Loucy (cell line): ENCODE measurements around the gene VTN.

ENCODE experiments used
- H2AFZ ChIP-seq: fragments of 200-600 bp; sonication (generic); 2 replicates; pipeline ENCODE4 v1.6.0; 2016; ENCODE audit warnings: antibody characterized with exemption, mild to moderate bottlenecking, low read length, moderate library complexity
- H3F3A ChIP-seq: fragments of 200-600 bp; 2 replicates; pipeline ENCODE4 v1.6.0; 2016; ENCODE audit warnings: antibody characterized with exemption, low read depth, mild to moderate bottlenecking
- H3K27me3 ChIP-seq: fragments of 200-600 bp; sonication (generic); 2 replicates; pipeline ENCODE4 v1.6.1; 2014; ENCODE audit warnings: low read length, mild to moderate bottlenecking; ENCODE audit not compliant: insufficient read depth, poor library complexity, severe bottlenecking
- H3K36me3 ChIP-seq: fragments of 200-600 bp; sonication (generic); 2 replicates; pipeline ENCODE4 v1.6.1; 2016; ENCODE audit warnings: low read length; ENCODE audit not compliant: insufficient read depth
- H3K4me1 ChIP-seq: fragments of 200-600 bp; sonication (generic); 2 replicates; pipeline ENCODE4 v1.5.1; 2014; ENCODE audit warnings: low read length, mild to moderate bottlenecking; ENCODE audit not compliant: insufficient read depth, poor library complexity, severe bottlenecking
- H3K4me2 ChIP-seq: fragments of 200-600 bp; sonication (generic); 2 replicates; pipeline ENCODE4 v1.6.0; 2014; ENCODE audit warnings: antibody characterized with exemption, low read length, low read depth, mild to moderate bottlenecking; ENCODE audit not compliant: poor library complexity, severe bottlenecking
- H3K4me3 ChIP-seq: fragments of 200-600 bp; sonication (generic); 2 replicates; pipeline ENCODE4 v1.5.1; 2014; ENCODE audit warnings: low read length, mild to moderate bottlenecking, mixed read lengths; ENCODE audit not compliant: poor library complexity, severe bottlenecking
- H3K79me2 ChIP-seq: fragments of 200-600 bp; sonication (generic); 2 replicates; pipeline ENCODE4 v1.6.1; 2014; ENCODE audit warnings: low read length; ENCODE audit not compliant: insufficient read depth
- H3K9ac ChIP-seq: fragments of 200-600 bp; sonication (generic); 2 replicates; pipeline ENCODE4 v1.6.0; 2014; ENCODE audit warnings: mild to moderate bottlenecking, low read depth, low read length, moderate library complexity; ENCODE audit not compliant: poor library complexity, severe bottlenecking
- H3K9me2 ChIP-seq: fragments of 200-600 bp; sonication (generic); replicated peaks from 2 replicates; pipeline ENCODE4 v1.6.1; 2016; ENCODE audit warnings: low read depth, low read length, mixed read lengths
- H3K9me3 ChIP-seq: fragments of 200-600 bp; sonication (generic); 2 replicates; pipeline ENCODE4 v1.6.1; 2014; ENCODE audit warnings: mild to moderate bottlenecking, antibody characterized with exemption, low read length, low read depth; ENCODE audit not compliant: insufficient read depth
- H4K20me1 ChIP-seq: fragments of 200-600 bp; sonication (generic); 2 replicates; pipeline ENCODE4 v1.6.0; 2014; ENCODE audit warnings: antibody characterized with exemption, low read length, mild to moderate bottlenecking; ENCODE audit not compliant: insufficient read depth, poor library complexity, severe bottlenecking
- EZH2phosphoT487 ChIP-seq: fragments of 200-600 bp; IDR thresholded peaks from 2 replicates; pipeline ENCODE4 v1.6.1; 2018; ENCODE audit warnings: antibody characterized with exemption, mild to moderate bottlenecking, moderate library complexity, borderline replicate concordance
- TF ChIP-seq, protein P1 (sequence below): fragments of 200-600 bp; sonication (generic); conservative IDR thresholded peaks from 2 replicates; pipeline ENCODE4 v1.5.1; 2014; ENCODE audit warnings: mild to moderate bottlenecking, antibody characterized with exemption, low read length

Gene VTN

GRCh38 chr17:28396635-28397239, 26.6 kb upstream of the VTN start:
- no peaks in the 10 kb centered on the region for H3K4me1 ChIP-seq
- no peak overlapping the region for H2AFZ ChIP-seq
- TF ChIP-seq, protein P1, sequence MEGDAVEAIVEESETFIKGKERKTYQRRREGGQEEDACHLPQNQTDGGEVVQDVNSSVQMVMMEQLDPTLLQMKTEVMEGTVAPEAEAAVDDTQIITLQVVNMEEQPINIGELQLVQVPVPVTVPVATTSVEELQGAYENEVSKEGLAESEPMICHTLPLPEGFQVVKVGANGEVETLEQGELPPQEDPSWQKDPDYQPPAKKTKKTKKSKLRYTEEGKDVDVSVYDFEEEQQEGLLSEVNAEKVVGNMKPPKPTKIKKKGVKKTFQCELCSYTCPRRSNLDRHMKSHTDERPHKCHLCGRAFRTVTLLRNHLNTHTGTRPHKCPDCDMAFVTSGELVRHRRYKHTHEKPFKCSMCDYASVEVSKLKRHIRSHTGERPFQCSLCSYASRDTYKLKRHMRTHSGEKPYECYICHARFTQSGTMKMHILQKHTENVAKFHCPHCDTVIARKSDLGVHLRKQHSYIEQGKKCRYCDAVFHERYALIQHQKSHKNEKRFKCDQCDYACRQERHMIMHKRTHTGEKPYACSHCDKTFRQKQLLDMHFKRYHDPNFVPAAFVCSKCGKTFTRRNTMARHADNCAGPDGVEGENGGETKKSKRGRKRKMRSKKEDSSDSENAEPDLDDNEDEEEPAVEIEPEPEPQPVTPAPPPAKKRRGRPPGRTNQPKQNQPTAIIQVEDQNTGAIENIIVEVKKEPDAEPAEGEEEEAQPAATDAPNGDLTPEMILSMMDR, result no peak
- TF ChIP-seq EZH2phosphoT487, result no peak
- H3K79me2 ChIP-seq, result no peaks in the 10 kb centered on the region
- no peak overlapping the region for H3K4me3 ChIP-seq
- H3K9me3 ChIP-seq, result no peaks in the 10 kb centered on the region
- no peak overlapping the region for H3K9ac ChIP-seq
- no peaks in the 10 kb centered on the region for H4K20me1 ChIP-seq
- no peaks in the 10 kb centered on the region for H3K27me3 ChIP-seq
- H3K9me2 ChIP-seq, result no peaks in the 10 kb centered on the region
- no peak overlapping the region for H3K4me2 ChIP-seq
- H3F3A ChIP-seq, result no peaks in the 10 kb centered on the region
- no peaks in the 10 kb centered on the region for H3K36me3 ChIP-seq

DNA sequence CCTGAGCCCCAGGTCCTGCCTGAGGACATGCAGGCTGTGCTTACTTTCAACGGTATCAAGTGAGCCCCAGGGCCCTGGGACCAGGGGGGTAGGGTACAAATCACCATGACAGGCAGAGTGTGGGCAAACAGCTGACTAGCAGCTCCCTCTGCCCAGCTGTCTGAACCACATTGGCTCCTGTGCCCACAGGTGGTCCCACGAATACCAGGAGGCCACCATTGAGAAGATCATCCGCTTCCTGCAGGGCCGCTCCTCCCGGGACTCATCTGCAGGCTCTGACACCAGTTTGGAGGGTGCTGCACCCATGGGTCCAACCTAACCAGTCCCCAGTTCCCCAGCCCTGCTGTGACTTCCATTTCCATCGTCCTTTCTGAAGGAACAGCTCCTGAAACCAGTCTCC, 25.9 kb upstream of the VTN start:
- TF ChIP-seq, protein P1, result no peak
- TF ChIP-seq EZH2phosphoT487, result no peak
- Histone ChIP-seq H3K4me1 (no peaks in the 10 kb centered on the region), H3F3A (no peaks in the 10 kb centered on the region), H3K79me2 (no peaks in the 10 kb centered on the region), H3K9me2 (no peaks in the 10 kb centered on the region), H3K9me3 (no peaks in the 10 kb centered on the region), H3K4me2 (no peak overlapping the region), H3K9ac (no peak overlapping the region), H3K4me3 (no peak overlapping the region), H3K36me3 (no peaks in the 10 kb centered on the region), H4K20me1 (no peaks in the 10 kb centered on the region), H2AFZ (no peak overlapping the region), H3K27me3 (no peaks in the 10 kb centered on the region)

DNA sequence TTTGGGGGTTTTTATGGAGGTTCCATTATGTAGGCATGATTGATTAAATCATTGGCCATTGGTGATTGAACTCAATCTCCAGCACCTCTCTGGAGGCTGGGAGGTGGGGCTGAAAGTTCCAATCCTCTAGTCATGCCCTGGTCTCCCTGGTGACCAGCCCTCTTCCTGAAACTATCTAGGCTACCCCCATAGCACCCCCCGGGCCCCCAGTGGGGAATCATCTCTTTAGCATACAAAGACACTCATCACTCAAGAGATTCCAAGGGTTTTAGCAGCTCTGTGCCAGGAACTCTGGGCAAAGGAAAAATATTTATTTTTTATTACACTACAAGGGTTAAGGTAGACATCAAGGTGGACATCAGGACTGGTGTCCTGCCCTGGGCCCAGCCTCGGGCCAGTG, 25.3 kb upstream of the VTN start:
- Histone ChIP-seq H3K9ac (no peak overlapping the region), H3K79me2 (no peaks in the 10 kb centered on the region), H3F3A (no peaks in the 10 kb centered on the region), H4K20me1 (no peaks in the 10 kb centered on the region), H3K27me3 (no peaks in the 10 kb centered on the region), H3K4me3 (no peak overlapping the region), H3K36me3 (no peaks in the 10 kb centered on the region), H3K4me2 (no peak overlapping the region), H3K9me3 (no peaks in the 10 kb centered on the region), H3K4me1 (no peaks in the 10 kb centered on the region), H2AFZ (no peak overlapping the region), H3K9me2 (no peaks in the 10 kb centered on the region)
- no peak for TF ChIP-seq EZH2phosphoT487
